Glutamatergic neuron (in vitro differentiated cells): ENCODE data around the gene DNAAF2. TPM values are rescaled to one million over a fixed set of nuclear protein-coding genes. Genes with fewer than 3 reads are reported as not detected.
A peak's percentile ranks its signal among the peaks of the same experiment; 100 is the strongest.

Source experiments
- DNase-seq: peaks from one replicate; pipeline ENCODE4 v3.0.0; 2022
- H3K27ac Mint-ChIP-seq: one replicate; pipeline ENCODE4 v1.8.0; 2020; ENCODE audit warnings: mild to moderate bottlenecking, mixed read lengths, inconsistent platforms; ENCODE audit not compliant: unreplicated experiment
- H3K27me3 Mint-ChIP-seq: one replicate; pipeline ENCODE4 v1.8.0; 2020; ENCODE audit warnings: mild to moderate bottlenecking, moderate library complexity, mixed read lengths, inconsistent platforms; ENCODE audit not compliant: unreplicated experiment
- H3K36me3 Mint-ChIP-seq: one replicate; pipeline ENCODE4 v1.8.0; 2020; ENCODE audit warnings: mild to moderate bottlenecking, mixed read lengths, inconsistent platforms; ENCODE audit not compliant: unreplicated experiment
- H3K4me1 Mint-ChIP-seq: one replicate; pipeline ENCODE4 v1.8.0; 2020; ENCODE audit warnings: mild to moderate bottlenecking, low read depth, mixed read lengths, inconsistent platforms; ENCODE audit not compliant: unreplicated experiment
- H3K4me3 Mint-ChIP-seq: one replicate; pipeline ENCODE4 v1.8.0; 2020; ENCODE audit warnings: mild to moderate bottlenecking, mixed read lengths, inconsistent platforms; ENCODE audit not compliant: unreplicated experiment
- H3K9me3 Mint-ChIP-seq: one replicate; pipeline ENCODE4 v1.8.0; 2020; ENCODE audit warnings: mild to moderate bottlenecking, moderate library complexity, mixed read lengths, inconsistent platforms; ENCODE audit not compliant: unreplicated experiment
- long read RNA-seq: library from polyadenylated mRNA; unstranded; transcript quantifications from one replicate; pipeline ENCODE4 v2.0.0, GENCODE V29; 2020; ENCODE audit not compliant: unreplicated experiment
- total RNA-seq: library from RNA; stranded (reverse); fragmentation: NEBNext Ultra II Directional; extraction: Animal tissue kit (Norgen Biotek cat#: 25700); gene quantifications from one replicate; pipeline ENCODE4 v1.2.1, GENCODE V29; 2021; ENCODE audit not compliant: unreplicated experiment
- TF ChIP-seq, protein P1 (sequence below): fragments of 200-600 bp; sonication (generic); IDR thresholded peaks from one replicate; pipeline ENCODE4 v1.5.0; 2021; ENCODE audit not compliant: partially characterized antibody, unreplicated experiment

DNAAF2 gene, protein sequence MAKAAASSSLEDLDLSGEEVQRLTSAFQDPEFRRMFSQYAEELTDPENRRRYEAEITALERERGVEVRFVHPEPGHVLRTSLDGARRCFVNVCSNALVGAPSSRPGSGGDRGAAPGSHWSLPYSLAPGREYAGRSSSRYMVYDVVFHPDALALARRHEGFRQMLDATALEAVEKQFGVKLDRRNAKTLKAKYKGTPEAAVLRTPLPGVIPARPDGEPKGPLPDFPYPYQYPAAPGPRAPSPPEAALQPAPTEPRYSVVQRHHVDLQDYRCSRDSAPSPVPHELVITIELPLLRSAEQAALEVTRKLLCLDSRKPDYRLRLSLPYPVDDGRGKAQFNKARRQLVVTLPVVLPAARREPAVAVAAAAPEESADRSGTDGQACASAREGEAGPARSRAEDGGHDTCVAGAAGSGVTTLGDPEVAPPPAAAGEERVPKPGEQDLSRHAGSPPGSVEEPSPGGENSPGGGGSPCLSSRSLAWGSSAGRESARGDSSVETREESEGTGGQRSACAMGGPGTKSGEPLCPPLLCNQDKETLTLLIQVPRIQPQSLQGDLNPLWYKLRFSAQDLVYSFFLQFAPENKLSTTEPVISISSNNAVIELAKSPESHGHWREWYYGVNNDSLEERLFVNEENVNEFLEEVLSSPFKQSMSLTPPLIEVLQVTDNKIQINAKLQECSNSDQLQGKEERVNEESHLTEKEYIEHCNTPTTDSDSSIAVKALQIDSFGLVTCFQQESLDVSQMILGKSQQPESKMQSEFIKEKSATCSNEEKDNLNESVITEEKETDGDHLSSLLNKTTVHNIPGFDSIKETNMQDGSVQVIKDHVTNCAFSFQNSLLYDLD
- 19.1 TPM for total RNA-seq
- long read RNA-seq, transcript DNAAF2-202 (2 exons, 2,819 nt), result major isoform, 23 of 52 reads
- long read RNA-seq, transcript DNAAF2-201 (3 exons, 2,963 nt), result minor isoform, 18 of 52 reads
- long read RNA-seq, partial matches to known transcripts, result 0 of 52 reads
- long read RNA-seq, other reads (novel, unspliced or antisense), result 11 of 52 reads

- Mint-ChIP-seq H3K4me3 (peak within 1 kb of the TSS; percentile 100), H3K27me3 (peaks cover 13% of the 10 kb centered on the region), H3K9me3 (peaks cover 12% of the 10 kb centered on the region), H3K4me1 (peaks cover 8% of the 10 kb centered on the region), H3K36me3 (no peaks in the 10 kb centered on the region), H3K27ac (peak within 1 kb of the TSS; percentile 98)
- TF ChIP-seq, protein P1, sequence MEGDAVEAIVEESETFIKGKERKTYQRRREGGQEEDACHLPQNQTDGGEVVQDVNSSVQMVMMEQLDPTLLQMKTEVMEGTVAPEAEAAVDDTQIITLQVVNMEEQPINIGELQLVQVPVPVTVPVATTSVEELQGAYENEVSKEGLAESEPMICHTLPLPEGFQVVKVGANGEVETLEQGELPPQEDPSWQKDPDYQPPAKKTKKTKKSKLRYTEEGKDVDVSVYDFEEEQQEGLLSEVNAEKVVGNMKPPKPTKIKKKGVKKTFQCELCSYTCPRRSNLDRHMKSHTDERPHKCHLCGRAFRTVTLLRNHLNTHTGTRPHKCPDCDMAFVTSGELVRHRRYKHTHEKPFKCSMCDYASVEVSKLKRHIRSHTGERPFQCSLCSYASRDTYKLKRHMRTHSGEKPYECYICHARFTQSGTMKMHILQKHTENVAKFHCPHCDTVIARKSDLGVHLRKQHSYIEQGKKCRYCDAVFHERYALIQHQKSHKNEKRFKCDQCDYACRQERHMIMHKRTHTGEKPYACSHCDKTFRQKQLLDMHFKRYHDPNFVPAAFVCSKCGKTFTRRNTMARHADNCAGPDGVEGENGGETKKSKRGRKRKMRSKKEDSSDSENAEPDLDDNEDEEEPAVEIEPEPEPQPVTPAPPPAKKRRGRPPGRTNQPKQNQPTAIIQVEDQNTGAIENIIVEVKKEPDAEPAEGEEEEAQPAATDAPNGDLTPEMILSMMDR, result no peak
- DNase-seq, result peak; percentile 64
Observed at GRCh38 chr14:49634547-49635334, at the start of gene DNAAF2. Gene DNAAF2, minus strand, starts transcription at chr14:49635244. Its CDS starts 95 bp downstream, at chr14:49635149.

DNA sequence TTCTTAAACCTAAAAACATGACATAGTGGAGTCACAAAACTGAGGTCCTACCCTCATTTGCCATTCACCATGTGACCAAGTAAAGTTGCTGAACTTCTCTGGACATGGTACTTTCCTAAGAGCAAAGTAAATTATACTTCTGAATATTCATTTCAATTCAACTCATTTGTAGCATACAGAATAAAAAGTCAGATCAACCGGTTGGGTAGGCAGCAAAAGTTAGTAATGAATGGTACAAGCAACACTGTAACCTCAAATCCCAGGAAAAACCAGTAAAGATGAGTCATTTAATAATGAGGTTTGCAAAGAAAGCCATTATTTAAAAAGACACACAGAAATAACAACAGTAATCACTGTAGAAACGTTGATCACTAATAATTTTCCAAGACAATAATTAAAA is 44.2 kb upstream of the DNAAF2 start:
- no peak overlapping the region for H3K27ac Mint-ChIP-seq
- no peaks in the 10 kb centered on the region for H3K9me3 Mint-ChIP-seq
- no peaks in the 10 kb centered on the region for H3K36me3 Mint-ChIP-seq
- no peaks in the 10 kb centered on the region for H3K4me1 Mint-ChIP-seq
- H3K4me3 Mint-ChIP-seq, result no peak overlapping the region
- H3K27me3 Mint-ChIP-seq, result no peaks in the 10 kb centered on the region
- TF ChIP-seq, protein P1, result no peak
- DNase-seq, result no peak

DNA sequence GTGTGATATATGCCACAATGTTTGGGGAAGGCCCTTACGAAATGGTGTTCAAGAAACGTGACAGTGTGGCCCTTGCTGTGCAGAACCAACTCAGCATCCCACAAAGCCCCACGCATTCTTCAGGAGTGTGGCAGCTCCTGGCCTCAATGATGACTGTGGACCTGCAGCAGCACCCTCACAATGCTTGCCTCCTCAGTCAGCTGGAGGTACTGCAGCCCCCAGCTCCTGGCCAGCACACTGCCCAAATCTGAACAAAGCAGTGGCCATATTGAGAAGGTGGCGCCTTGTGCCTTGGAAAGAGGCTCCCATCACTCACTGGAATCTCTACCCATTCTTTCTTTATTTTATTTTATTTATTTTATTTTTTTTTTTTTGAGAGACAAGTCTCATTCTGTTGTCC is 42.6 kb upstream of the DNAAF2 start:
- TF ChIP-seq, protein P1, result peak; percentile 17
- H3K4me1 Mint-ChIP-seq, result no peaks in the 10 kb centered on the region
- no peaks in the 10 kb centered on the region for H3K36me3 Mint-ChIP-seq
- H3K4me3 Mint-ChIP-seq, result no peak overlapping the region
- peaks cover 1% of the 10 kb centered on the region for H3K9me3 Mint-ChIP-seq
- no peak for DNase-seq
- H3K27me3 Mint-ChIP-seq, result no peaks in the 10 kb centered on the region
- no peak overlapping the region for H3K27ac Mint-ChIP-seq

- Mint-ChIP-seq H3K4me3 (no peak overlapping the region), H3K36me3 (no peaks in the 10 kb centered on the region), H3K27ac (no peak overlapping the region), H3K9me3 (peaks cover 2% of the 10 kb centered on the region), H3K27me3 (peaks cover 1% of the 10 kb centered on the region), H3K4me1 (no peaks in the 10 kb centered on the region)
- TF ChIP-seq, protein P1, result no peak
- no peak for DNase-seq
Observed at GRCh38 chr14:49673586-49673985, 38.5 kb upstream of the DNAAF2 start.
